ENCODE measurements around the gene SCUBE3.

SCUBE3 gene

GRCh38 chr6:35214869-35215664 lies 1.3 kb downstream of the SCUBE3 start:
- DNase-seq: no peak

GRCh38 chr6:35215665-35216411 lies 2.1 kb downstream of the SCUBE3 start:
- DNase-seq: no peak

GRCh38 chr6:35216412-35216732 lies 2.6 kb downstream of the SCUBE3 start:
- no peak for DNase-seq

- DNase-seq: no peak
Observed at GRCh38 chr6:35216851-35217811, 3.4 kb downstream of the SCUBE3 start.

GRCh38 chr6:35218021-35218420 lies 4.3 kb downstream of the SCUBE3 start:
- no peak for DNase-seq

GRCh38 chr6:35218456-35218855 lies 4.7 kb downstream of the SCUBE3 start:
- DNase-seq: no peak

GRCh38 chr6:35219683-35220326 lies 6.0 kb downstream of the SCUBE3 start:
- DNase-seq: no peak

- no peak for DNase-seq
Observed at GRCh38 chr6:35220711-35221110, 7.0 kb downstream of the SCUBE3 start.

- DNase-seq: no peak
Observed at GRCh38 chr6:35223396-35223795, 9.6 kb downstream of the SCUBE3 start.

- no peak for DNase-seq
Observed at GRCh38 chr6:35224720-35225119, 11.0 kb downstream of the SCUBE3 start.

- DNase-seq: no peak
Observed at GRCh38 chr6:35228481-35228880, 14.7 kb downstream of the SCUBE3 start.

- no peak for DNase-seq
Observed at GRCh38 chr6:35229304-35229703, 15.5 kb downstream of the SCUBE3 start.

- no peak for DNase-seq
Observed at GRCh38 chr6:35230498-35230897, 16.7 kb downstream of the SCUBE3 start.

GRCh38 chr6:35230950-35231349 lies 17.2 kb downstream of the SCUBE3 start:
- DNase-seq: no peak

- no peak for DNase-seq
Observed at GRCh38 chr6:35231563-35231962, 17.8 kb downstream of the SCUBE3 start.

- DNase-seq: no peak
Observed at GRCh38 chr6:35234901-35235300, 21.1 kb downstream of the SCUBE3 start.

GRCh38 chr6:35236223-35236622 lies 22.5 kb downstream of the SCUBE3 start:
- no peak for DNase-seq

- no peak for DNase-seq
Observed at GRCh38 chr6:35237476-35237875, 23.7 kb downstream of the SCUBE3 start.

GRCh38 chr6:35238843-35239289 lies 25.1 kb downstream of the SCUBE3 start:
- no peak for DNase-seq

- DNase-seq: no peak
Observed at GRCh38 chr6:35239581-35239980, 25.8 kb downstream of the SCUBE3 start.

GRCh38 chr6:35240838-35241801 lies 27.4 kb downstream of the SCUBE3 start:
- DNase-seq: peak; percentile 32
